Left ventricle myocardium superior (tissue), 1 donor: ENCODE measurements around the gene ABLIM2. TPM values are rescaled to one million over a fixed set of nuclear protein-coding genes. Genes with fewer than 3 reads are reported as not detected.

Source experiments
- ATAC-seq: fragments of 200-7000 bp; cut with Tn5 transposase; one replicate; pipeline ENCODE4 v1.9.1; 2020; ENCODE audit warnings: mild to moderate bottlenecking, moderate library complexity
- DNase-seq: peaks from one replicate; pipeline ENCODE4 v3.0.0-alpha.2; 2020
- intact Hi-C: fragments of 100-400 bp; cut with micrococcal nuclease; formaldehyde crosslinking; loops from one replicate; pipeline ENCODE4 v1.11.0; 2022
- total RNA-seq: library from RNA; stranded (reverse); fragmentation: NEBNext Ultra II Directional; extraction: Animal tissue kit (Norgen Biotek cat#: 25700); gene quantifications from one replicate; pipeline ENCODE4 v1.2.1, GENCODE V29; 2021
- donor health status: DM: no; HTN: yes; CAD: no; lungs with severe emphysema.

ABLIM2 gene
- total RNA-seq, 1 donor from 2014 or later, result 28.3 TPM

- DNase-seq (peak; percentile 4), ATAC-seq (no peak)
- intact Hi-C loops, result no loop called here
Measured at GRCh38 chr4:8009097-8009496, 149.5 kb downstream of the ABLIM2 start.

GRCh38 chr4:8008391-8008790 lies 150.2 kb downstream of the ABLIM2 start:
- intact Hi-C loops, result no loop called here
- DNase-seq (peak; percentile 8), ATAC-seq (no peak)

GRCh38 chr4:8007581-8007980 lies 151.0 kb downstream of the ABLIM2 start:
- no peak for ATAC-seq

DNA sequence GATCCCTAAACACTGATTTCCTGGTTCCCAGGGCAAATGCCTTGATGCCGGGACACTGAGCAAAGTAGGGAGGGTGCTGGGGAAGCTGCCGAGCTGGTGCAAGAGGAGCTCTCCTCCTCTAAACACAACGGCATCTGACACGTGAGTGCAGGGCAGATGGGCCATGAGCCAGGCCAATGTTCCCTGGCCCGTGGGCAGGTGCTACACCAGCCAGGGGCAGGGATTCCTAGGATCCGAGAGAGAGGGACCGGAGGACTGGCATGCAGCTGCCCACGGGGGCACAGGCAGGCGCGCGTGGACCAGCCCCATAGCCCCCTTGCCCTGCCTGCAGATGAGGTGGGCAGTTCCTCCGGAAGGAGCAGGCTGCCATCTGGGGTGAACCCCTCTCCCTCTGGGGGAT lies 152.1 kb downstream of the ABLIM2 start:
- ATAC-seq (no peak), DNase-seq (peak; percentile 23)
- intact Hi-C loops, result no loop called here

More at GRCh38 chr4:8007581-8007980, 151.0 kb downstream of the ABLIM2 start:
- DNase-seq, result peak; percentile 12
- intact Hi-C loops, result no loop called here

DNA sequence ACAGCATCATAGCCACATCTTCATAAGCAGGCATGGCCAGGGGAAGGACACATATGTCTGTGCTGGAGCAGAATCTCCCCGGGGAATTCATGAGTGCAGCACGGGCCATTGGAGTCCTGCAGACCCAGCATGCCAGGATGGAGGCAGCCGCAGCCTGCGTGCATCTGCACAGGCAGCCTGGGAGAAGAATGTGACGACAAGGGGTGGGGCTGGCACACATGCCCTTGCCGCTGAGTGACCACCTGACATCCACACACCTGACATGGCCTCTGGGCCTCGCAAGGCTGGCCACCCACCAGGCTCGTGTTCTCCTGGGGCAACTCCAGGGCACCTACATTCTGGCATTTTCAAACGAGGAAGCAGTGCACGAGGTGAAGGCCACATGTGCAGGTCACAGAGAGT lies 152.8 kb downstream of the ABLIM2 start:
- ATAC-seq (no peak), DNase-seq (peak; percentile 17)
- intact Hi-C loops, result no loop called here

GRCh38 chr4:8005033-8005808 lies 153.4 kb downstream of the ABLIM2 start:
- intact Hi-C loops, result no loop called here
- peak; percentile 4 for DNase-seq
- no peak for ATAC-seq

- DNase-seq (no peak), ATAC-seq (no peak)
- intact Hi-C loops, result no loop called here
Measured at GRCh38 chr4:8004066-8004465, 154.5 kb downstream of the ABLIM2 start.

GRCh38 chr4:8002525-8003309 lies 155.9 kb downstream of the ABLIM2 start:
- no peak for DNase-seq
- ATAC-seq, result no peak
- intact Hi-C loops, result no loop called here

DNA sequence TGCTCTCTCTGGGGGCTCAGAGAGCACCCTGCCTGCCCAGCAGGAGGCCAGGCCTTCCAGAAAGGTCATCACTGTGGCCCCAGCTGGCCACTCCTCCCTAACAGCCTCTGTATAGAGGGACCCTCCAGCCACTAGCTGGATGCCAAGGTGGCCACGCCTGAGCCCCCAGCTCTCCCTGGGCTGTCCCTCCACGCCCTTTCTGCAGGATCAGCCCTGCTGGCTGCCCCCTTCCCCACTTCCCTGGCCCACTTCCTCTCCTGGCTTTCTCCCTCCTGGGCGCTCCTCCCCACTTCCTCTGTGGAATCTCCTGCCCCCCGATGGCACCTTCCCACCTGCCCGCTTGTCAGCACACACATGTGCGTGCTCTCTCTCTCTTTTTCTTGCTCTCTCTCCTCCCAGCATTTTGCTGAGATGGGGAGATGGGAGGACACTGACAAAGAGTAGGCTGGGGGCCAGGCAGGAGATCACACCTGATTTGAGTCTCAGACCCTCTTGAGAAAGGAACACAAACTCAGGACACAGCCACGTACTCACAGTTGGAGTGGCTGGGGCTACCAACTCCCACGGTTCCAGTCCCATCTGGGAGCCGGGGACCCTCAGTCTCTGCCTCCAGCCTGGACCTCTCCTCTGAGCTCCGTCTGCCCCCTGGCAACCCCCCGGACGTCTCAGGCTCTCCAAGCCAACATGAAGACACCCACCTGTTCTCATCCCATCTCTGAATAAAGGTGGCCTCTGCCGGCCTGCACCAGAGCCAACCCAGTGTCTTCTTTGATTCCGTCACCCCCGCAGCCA lies 156.9 kb downstream of the ABLIM2 start:
- intact Hi-C loops, result no loop called here
- no peak for DNase-seq
- ATAC-seq, result no peak

- ATAC-seq (no peak), DNase-seq (no peak)
- intact Hi-C loops, result no loop called here
Measured at GRCh38 chr4:8000721-8001491, 157.7 kb downstream of the ABLIM2 start.

GRCh38 chr4:8000247-8000646 lies 158.4 kb downstream of the ABLIM2 start:
- DNase-seq (no peak), ATAC-seq (no peak)
- intact Hi-C loops, result no loop called here

GRCh38 chr4:7999695-8000094 lies 158.9 kb downstream of the ABLIM2 start:
- ATAC-seq (no peak), DNase-seq (no peak)
- intact Hi-C loops, result no loop called here

- ATAC-seq (no peak), DNase-seq (no peak)
- intact Hi-C loops, result no loop called here
Measured at GRCh38 chr4:7999279-7999678, 159.3 kb downstream of the ABLIM2 start.

DNA sequence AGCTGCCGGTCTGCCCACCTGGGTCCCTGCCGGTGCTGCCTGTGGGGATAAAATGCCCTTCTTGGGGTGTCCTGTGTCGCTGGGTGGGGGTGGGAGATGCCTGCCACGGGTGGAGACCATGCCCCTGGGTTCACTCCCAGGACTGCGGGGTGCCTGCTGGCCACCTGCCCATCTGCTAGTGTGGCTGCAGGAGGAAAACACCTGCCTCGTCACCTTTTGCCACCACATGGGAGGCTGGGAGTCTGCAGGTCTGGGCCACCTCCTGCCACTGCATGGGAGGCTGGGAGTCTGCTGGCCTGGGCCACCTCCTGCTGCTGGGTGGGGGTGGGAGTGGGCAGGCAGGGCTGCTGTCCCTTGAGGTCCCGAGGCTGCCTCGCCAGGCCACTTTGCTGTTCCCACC lies 160.2 kb downstream of the ABLIM2 start:
- ATAC-seq, result no peak
- intact Hi-C loops, result no loop called here
- DNase-seq, result no peak

- DNase-seq, result no peak
- intact Hi-C loops, result no loop called here
- no peak for ATAC-seq
Measured at GRCh38 chr4:7995866-7996265, 162.7 kb downstream of the ABLIM2 start.

DNA sequence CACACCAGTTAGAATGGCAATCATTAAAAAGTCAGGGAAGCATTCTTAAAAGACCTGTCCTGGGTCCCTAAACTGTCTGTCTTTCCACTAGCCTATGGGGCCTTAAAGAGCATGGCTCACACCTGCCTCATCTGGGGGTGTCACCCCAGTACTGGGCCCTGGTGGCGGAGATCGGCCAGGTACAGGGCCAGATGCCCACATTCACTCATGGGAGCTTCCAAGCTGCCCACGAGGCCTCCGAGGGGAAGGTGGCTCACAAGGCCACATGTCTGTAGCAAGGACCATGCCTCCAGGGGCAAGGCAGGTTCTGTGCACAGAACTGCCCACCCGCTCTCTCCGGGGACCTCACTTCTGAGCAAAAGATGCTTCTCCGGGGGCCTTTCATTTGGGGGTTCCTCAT lies 163.5 kb downstream of the ABLIM2 start:
- ATAC-seq, result no peak
- DNase-seq, result no peak
- intact Hi-C loops, result no loop called here

- ATAC-seq, result no peak
- intact Hi-C loops, result no loop called here
- no peak for DNase-seq
Measured at GRCh38 chr4:7993671-7994070, 164.9 kb downstream of the ABLIM2 start.

DNA sequence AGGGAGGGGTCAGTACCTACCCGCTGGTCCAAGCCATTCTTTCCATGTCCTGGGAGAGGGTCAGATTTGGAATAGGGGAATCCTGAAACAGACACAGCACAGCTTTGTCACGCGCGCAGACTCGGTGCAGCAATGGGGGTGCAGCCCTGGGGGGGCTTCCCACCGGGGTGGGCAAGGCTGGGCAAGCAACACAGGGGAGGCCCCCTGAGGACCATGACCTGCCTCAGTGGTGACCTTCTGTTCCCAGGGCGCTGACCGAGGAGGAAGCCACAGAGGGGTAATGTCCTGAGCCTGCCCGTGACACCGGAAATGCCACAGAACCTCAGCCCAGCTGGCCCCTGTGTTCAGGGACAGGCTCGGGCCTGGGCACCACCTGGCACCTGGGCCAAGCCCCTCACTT lies 165.8 kb downstream of the ABLIM2 start:
- intact Hi-C loops, result no loop called here
- DNase-seq, result no peak
- no peak for ATAC-seq

DNA sequence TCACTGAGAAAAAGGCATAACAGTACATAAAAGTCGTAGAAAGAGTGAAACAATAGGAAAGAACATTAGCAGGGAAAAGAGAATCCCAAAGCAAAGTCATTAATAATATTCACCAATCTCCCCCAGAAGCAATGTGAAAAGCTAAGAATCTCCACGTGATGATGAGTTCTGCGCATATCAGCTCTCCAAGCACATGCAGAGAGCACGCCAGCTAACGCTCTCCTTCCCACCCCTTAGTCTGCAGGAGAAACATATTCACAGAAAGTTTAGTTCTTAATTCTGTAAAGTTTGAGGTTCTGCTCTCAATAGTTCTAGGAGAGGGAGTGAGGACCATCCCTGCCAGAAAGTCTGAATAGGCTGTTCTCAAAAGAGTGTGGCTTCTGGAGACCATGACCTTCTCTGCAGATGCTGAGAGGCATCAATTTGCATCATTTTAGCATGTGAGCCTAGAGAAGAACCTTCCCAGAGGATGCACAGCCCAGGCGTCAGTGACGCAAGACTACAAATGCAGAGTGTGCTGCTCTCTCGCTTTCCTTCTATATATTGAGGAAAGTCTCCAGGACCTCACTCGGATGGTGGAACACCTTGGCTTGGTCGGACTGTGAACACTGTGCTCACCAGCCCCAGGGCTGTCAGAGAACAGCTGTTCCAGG lies 167.7 kb downstream of the ABLIM2 start:
- intact Hi-C loops, result no loop called here
- DNase-seq (no peak), ATAC-seq (no peak)
